KMS-11 (cell line): ENCODE results near the gene DESI1.

Experiments used
- H2AFZ ChIP-seq: fragments of 200-600 bp; sonication (generic); 2 replicates; pipeline ENCODE4 v1.6.1; 2016; ENCODE audit warnings: antibody characterized with exemption, mixed run types, low read depth
- H3K27ac ChIP-seq: fragments of 200-600 bp; sonication (generic); 2 replicates; pipeline ENCODE4 v1.6.1; 2016; ENCODE audit warnings: mild to moderate bottlenecking, mixed run types
- H3K27me3 ChIP-seq: fragments of 200-600 bp; sonication (generic); 2 replicates; pipeline ENCODE4 v1.6.1; 2017; ENCODE audit warnings: mild to moderate bottlenecking, low read depth, mixed run types, moderate library complexity; ENCODE audit not compliant: insufficient read depth
- H3K36me3 ChIP-seq: fragments of 200-600 bp; sonication (generic); 2 replicates; pipeline ENCODE4 v1.6.1; 2017; ENCODE audit warnings: mild to moderate bottlenecking, mixed run types; ENCODE audit not compliant: insufficient read depth
- H3K4me1 ChIP-seq: fragments of 200-600 bp; sonication (generic); 2 replicates; pipeline ENCODE4 v1.6.1; 2016; ENCODE audit warnings: mild to moderate bottlenecking, low read depth, mixed run types; ENCODE audit not compliant: poor library complexity, severe bottlenecking
- H3K4me2 ChIP-seq: fragments of 200-600 bp; sonication (generic); 2 replicates; pipeline ENCODE4 v1.7.0; 2016; ENCODE audit warnings: mild to moderate bottlenecking, mixed run types
- H3K4me3 ChIP-seq: fragments of 200-600 bp; sonication (generic); IDR thresholded peaks from 2 replicates; pipeline ENCODE4 v1.6.1; 2017; ENCODE audit warnings: low read depth, low read length, mixed read lengths; ENCODE audit not compliant: insufficient read depth
- H3K79me2 ChIP-seq: fragments of 200-600 bp; sonication (generic); 2 replicates; pipeline ENCODE4 v1.6.1; 2016; ENCODE audit warnings: low read depth, mixed run types; ENCODE audit not compliant: insufficient read depth
- H3K9ac ChIP-seq: fragments of 200-600 bp; sonication (generic); 2 replicates; pipeline ENCODE4 v1.6.1; 2016; ENCODE audit warnings: mild to moderate bottlenecking, mixed run types
- H4K20me1 ChIP-seq: fragments of 200-600 bp; sonication (generic); 2 replicates; pipeline ENCODE4 v1.6.1; 2016; ENCODE audit warnings: mild to moderate bottlenecking, mixed run types; ENCODE audit not compliant: insufficient read depth
- CTCF ChIP-seq: fragments of 200-600 bp; sonication (generic); conservative IDR thresholded peaks from 2 replicates; pipeline ENCODE4 v1.6.1; 2017; ENCODE audit warnings: low read depth, mild to moderate bottlenecking, antibody characterized with exemption, low read length, moderate library complexity, mixed read lengths

Gene DESI1

GRCh38 chr22:41658869-41659268 is 38.0 kb upstream of the DESI1 start:
- H3K4me3 ChIP-seq: no peak overlapping the region
- H3K27me3 ChIP-seq: no peaks in the 10 kb centered on the region
- no peak overlapping the region for H3K4me2 ChIP-seq
- no peak overlapping the region for H3K27ac ChIP-seq
- H4K20me1 ChIP-seq: no peaks in the 10 kb centered on the region
- H3K4me1 ChIP-seq: peaks cover 8% of the 10 kb centered on the region
- no peak for TF ChIP-seq CTCF
- H2AFZ ChIP-seq: no peak overlapping the region
- H3K36me3 ChIP-seq: peaks cover 17% of the 10 kb centered on the region; the same call in 1 of the 2 replicates
- no peaks in the 10 kb centered on the region for H3K79me2 ChIP-seq
- H3K9ac ChIP-seq: no peak overlapping the region

DNA sequence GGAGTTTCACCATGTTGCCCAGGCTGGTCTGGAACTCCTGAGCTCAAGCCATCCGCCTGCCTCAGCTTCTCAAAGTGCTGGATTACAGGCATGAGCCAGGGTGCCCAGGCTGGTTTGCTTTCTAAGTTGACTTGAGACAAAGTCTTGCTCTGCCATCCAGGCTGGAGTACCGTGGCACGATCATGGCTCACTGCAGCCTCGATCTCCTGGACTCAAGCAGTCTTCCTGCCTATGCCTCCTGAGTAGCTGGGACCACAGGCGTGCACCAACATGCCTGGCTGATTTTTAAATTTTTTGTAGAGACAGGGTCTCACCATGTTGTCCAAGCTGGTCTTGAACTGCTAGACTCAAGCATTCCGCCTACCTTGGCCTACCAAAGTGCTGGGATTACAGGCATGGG is 36.9 kb upstream of the DESI1 start:
- H3K27ac ChIP-seq: no peak overlapping the region
- H4K20me1 ChIP-seq: no peaks in the 10 kb centered on the region
- no peaks in the 10 kb centered on the region for H3K27me3 ChIP-seq
- H3K4me1 ChIP-seq: peaks cover 14% of the 10 kb centered on the region
- no peak overlapping the region for H3K9ac ChIP-seq
- peaks cover 17% of the 10 kb centered on the region; the same call in 1 of the 2 replicates for H3K36me3 ChIP-seq
- no peaks in the 10 kb centered on the region for H3K79me2 ChIP-seq
- H2AFZ ChIP-seq: no peak overlapping the region
- H3K4me2 ChIP-seq: no peak overlapping the region
- TF ChIP-seq CTCF: no peak
- no peak overlapping the region for H3K4me3 ChIP-seq

DNA sequence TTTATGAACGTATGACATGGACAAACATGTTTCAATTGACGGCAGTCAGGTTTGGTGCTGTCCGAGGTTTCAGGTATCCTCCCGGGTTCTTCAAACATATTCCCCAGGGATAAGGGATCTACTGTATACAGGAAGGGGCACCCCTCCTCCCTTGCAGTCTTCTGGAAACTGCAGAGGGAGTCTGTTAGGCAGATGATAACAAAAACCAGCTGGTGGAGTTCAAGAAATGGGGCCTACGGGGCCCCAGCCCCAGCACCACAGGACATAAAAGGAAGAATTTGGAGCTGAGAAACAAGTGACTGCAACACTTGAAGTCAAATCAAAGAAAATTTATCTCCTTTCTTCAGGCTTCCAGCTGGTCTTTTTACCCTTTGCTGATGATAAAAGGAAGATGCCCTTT is 35.7 kb upstream of the DESI1 start:
- no peaks in the 10 kb centered on the region for H3K27me3 ChIP-seq
- no peak overlapping the region for H3K4me3 ChIP-seq
- no peak overlapping the region for H3K27ac ChIP-seq
- H3K9ac ChIP-seq: no peak overlapping the region
- no peak for TF ChIP-seq CTCF
- no peaks in the 10 kb centered on the region for H4K20me1 ChIP-seq
- H3K4me1 ChIP-seq: peaks cover 14% of the 10 kb centered on the region
- no peaks in the 10 kb centered on the region for H3K79me2 ChIP-seq
- H2AFZ ChIP-seq: no peak overlapping the region
- H3K4me2 ChIP-seq: no peak overlapping the region
- H3K36me3 ChIP-seq: peaks cover 17% of the 10 kb centered on the region; the same call in 1 of the 2 replicates

DNA sequence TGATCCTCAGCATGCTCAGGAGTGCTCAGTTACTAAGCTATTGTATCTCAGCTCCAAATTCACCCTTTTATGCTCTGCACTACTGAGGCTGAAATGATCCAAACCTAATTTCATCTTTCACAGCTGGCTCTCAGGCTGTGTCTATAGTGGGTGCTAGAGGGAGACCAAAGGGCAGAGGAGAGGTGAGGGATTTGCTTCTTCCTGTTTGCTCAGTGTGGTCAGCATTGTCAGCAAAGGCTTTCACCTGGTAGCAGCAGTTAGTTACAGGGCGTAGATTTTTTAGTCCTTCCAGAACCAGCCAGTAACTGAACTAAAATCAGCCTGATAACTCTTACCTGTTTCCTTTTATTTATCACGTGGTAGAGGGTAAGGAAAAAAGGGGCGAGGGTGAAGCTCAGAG is 33.5 kb upstream of the DESI1 start:
- no peak for TF ChIP-seq CTCF
- no peak overlapping the region for H3K4me2 ChIP-seq
- no peak overlapping the region for H2AFZ ChIP-seq
- no peaks in the 10 kb centered on the region for H3K27me3 ChIP-seq
- no peak overlapping the region for H3K27ac ChIP-seq
- no peaks in the 10 kb centered on the region for H4K20me1 ChIP-seq
- no peak overlapping the region for H3K4me3 ChIP-seq
- no peak overlapping the region for H3K9ac ChIP-seq
- H3K79me2 ChIP-seq: no peaks in the 10 kb centered on the region
- peaks cover 14% of the 10 kb centered on the region for H3K4me1 ChIP-seq
- H3K36me3 ChIP-seq: peaks cover 16% of the 10 kb centered on the region; the same call in 1 of the 2 replicates
